Endothelial cell of umbilical vein (primary cell): Measurements from ENCODE around the gene CANT1. TPM values are rescaled to one million over a fixed set of nuclear protein-coding genes. Genes with fewer than 3 reads are reported as not detected.

Experiments used
- BruUV-seq: library from RNA; stranded (reverse); fragments of 400-500 nt; replicated peaks from 2 replicates; lab custom pipeline; 2021; lab: Mats Ljungman, UMichigan
- CTCF ChIA-PET: fragments of 300-600, 350-600 bp; sonication (Branson Sonifier 250); formaldehyde crosslinking; loops from one replicate; lab custom pipeline; 2021; ENCODE audit warnings: antibody characterized with exemption, inconsistent platforms; lab: Charles Lee
- POLR2A ChIA-PET: fragments of 300-600, 350-600 bp; sonication (Branson Sonifier 250); formaldehyde crosslinking; loops from one replicate; lab custom pipeline; 2021; ENCODE audit warnings: antibody characterized with exemption, inconsistent platforms; lab: Charles Lee
- DNase-seq: peaks from one replicate; pipeline ENCODE4 v3.0.0-alpha.2; 2011; ENCODE audit warnings: low read depth, low spot score
- FAIRE-seq: peaks from 2 replicates; lab custom pipeline; 2011; peaks lifted over from hg19 to GRCh38; lab: Jason Lieb, UNC
- H2AFZ ChIP-seq: 2 replicates; pipeline ENCODE4 v1.6.0; 2012; ENCODE audit warnings: low read depth, low read length, control low read depth, inconsistent platforms
- H3K27ac ChIP-seq: 2 replicates; pipeline ENCODE4 v1.5.1; 2011; ENCODE audit warnings: low read depth, mild to moderate bottlenecking, control low read depth, low read length, moderate library complexity; ENCODE audit not compliant: insufficient read depth
- H3K27me3 ChIP-seq, 2 experiments: 2 replicates each; pipeline versions ENCODE4 v1.6.0 to v1.6.1; 2011; ENCODE audit warnings: low read length in 2 of 2, mixed read lengths in 1 of 2; ENCODE audit not compliant: control insufficient read depth in 2 of 2, insufficient read depth in 2 of 2
- H3K36me3 ChIP-seq, 2 experiments: 2 replicates in 1 of 2; 3 replicates in 1 of 2; pipeline ENCODE4 v1.5.1; 2011; ENCODE audit warnings: low read length in 2 of 2, mild to moderate bottlenecking in 1 of 2, moderate library complexity in 1 of 2; ENCODE audit not compliant: control insufficient read depth in 2 of 2, insufficient read depth in 2 of 2; ENCODE audit errors: extremely low read depth in 1 of 2
- H3K4me1 ChIP-seq: 3 replicates; pipeline ENCODE4 v1.5.1; 2011; ENCODE audit warnings: mild to moderate bottlenecking, low read length; ENCODE audit not compliant: control insufficient read depth, insufficient read depth; ENCODE audit errors: extremely low read depth
- H3K4me2 ChIP-seq: 2 replicates; pipeline ENCODE4 v1.6.1; 2011; ENCODE audit warnings: low read length, control low read depth, mixed read lengths; ENCODE audit not compliant: insufficient read depth
- H3K4me3 ChIP-seq, 3 experiments: fragments of 200-600 bp in 1 of 3; sonication (generic), shearing (Covaris generic) in 1 of 3; replicated peaks in 1 of 3; 2 replicates each; pipeline ENCODE4 v1.5.1; 2011 to 2016; ENCODE audit warnings: control low read depth in 3 of 3, low read length in 3 of 3, mild to moderate bottlenecking in 2 of 3, inconsistent platforms in 1 of 3, low read depth in 1 of 3, moderate library complexity in 1 of 3; ENCODE audit not compliant: insufficient read depth in 1 of 3
- H3K79me2 ChIP-seq: 2 replicates; pipeline ENCODE4 v1.6.0; 2012; ENCODE audit warnings: low read length, inconsistent platforms; ENCODE audit not compliant: control insufficient read depth, insufficient read depth
- H3K9ac ChIP-seq: replicated peaks from 2 replicates; pipeline ENCODE3; 2011; ENCODE audit warnings: low read length, control low read depth; ENCODE audit not compliant: insufficient read depth; ENCODE audit errors: extremely low read depth
- H3K9me1 ChIP-seq: replicated peaks from 3 replicates; pipeline ENCODE4 v1.6.0; 2011; ENCODE audit warnings: mild to moderate bottlenecking, low read length; ENCODE audit not compliant: control insufficient read depth, insufficient read depth; ENCODE audit errors: extremely low read depth
- H3K9me3 ChIP-seq: replicated peaks from 2 replicates; pipeline ENCODE4 v1.5.1; 2012; ENCODE audit warnings: low read length, inconsistent platforms; ENCODE audit not compliant: control insufficient read depth, insufficient read depth
- H4K20me1 ChIP-seq: replicated peaks from 2 replicates; pipeline ENCODE3; 2011; ENCODE audit warnings: mild to moderate bottlenecking, low read length; ENCODE audit not compliant: control insufficient read depth, insufficient read depth; ENCODE audit errors: extremely low read depth
- EZH2 ChIP-seq: IDR thresholded peaks from 2 replicates; pipeline ENCODE4 v1.6.1; 2012; ENCODE audit warnings: borderline replicate concordance, low read depth, mild to moderate bottlenecking, moderate library complexity, low read length, inconsistent platforms; ENCODE audit not compliant: severe bottlenecking
- FOS ChIP-seq: IDR thresholded peaks from 2 replicates; pipeline ENCODE4 v1.6.1; 2011; ENCODE audit warnings: mild to moderate bottlenecking, low read length, moderate library complexity, borderline replicate concordance; ENCODE audit not compliant: insufficient read depth
- GATA2 ChIP-seq: IDR thresholded peaks from 2 replicates; pipeline ENCODE4 v1.7.0; 2011; ENCODE audit warnings: low read depth, mild to moderate bottlenecking, moderate library complexity, mixed read lengths, low read length; ENCODE audit not compliant: insufficient read length, insufficient read depth
- JUN ChIP-seq: IDR thresholded peaks from 2 replicates; pipeline ENCODE4 v1.6.1; 2011; ENCODE audit warnings: borderline replicate concordance, low read depth; ENCODE audit not compliant: insufficient read length, insufficient read depth
- MAX ChIP-seq: IDR thresholded peaks from 2 replicates; pipeline ENCODE4 v1.6.1; 2011; ENCODE audit not compliant: insufficient read depth, insufficient read length
- MYC ChIP-seq: IDR thresholded peaks from one replicate; pipeline ENCODE4 v1.6.1; 2011; ENCODE audit warnings: mild to moderate bottlenecking, low read depth, low read length
- POLR2A ChIP-seq: IDR thresholded peaks from 2 replicates; pipeline ENCODE4 v1.6.1; 2012; ENCODE audit warnings: low read depth, mild to moderate bottlenecking, control low read depth, low read length
- POLR2AphosphoS5 ChIP-seq: IDR thresholded peaks from 2 replicates; pipeline ENCODE4 v1.6.1; 2012; ENCODE audit warnings: low read depth, mild to moderate bottlenecking, control low read depth, low read length, moderate library complexity; ENCODE audit not compliant: insufficient read depth
- dilution Hi-C: fragments of 300-500 bp; cut with MboI; formaldehyde crosslinking; loops from one replicate; pipeline ENCODE4 v1.15.0; 2019; ENCODE audit warnings: low sequenced_read_pairs; ENCODE audit not compliant: extremely low pct_ligation_motif_present
- intact Hi-C: fragments of 100-400 bp; cut with micrococcal nuclease; formaldehyde crosslinking; loops from one replicate; pipeline ENCODE4 v1.10.0; 2022
- polyA plus RNA-seq, 4 experiments: library from polyadenylated mRNA; depleted of rRNA in 3 of 4; stranded (reverse) in 3 of 4; unstranded in 1 of 4; fragments of >200 nt; gene quantifications; 2 replicates each; pipeline versions ENCODE4 v1.2.1 to v1.2.3, GENCODE V29; 2011 to 2012; ENCODE audit warnings: missing spikeins in 1 of 4
- total RNA-seq: library from RNA; stranded (reverse); gene quantifications from 2 replicates; pipeline ENCODE4 v1.2.3, GENCODE V29; 2021
- TF ChIP-seq, protein P1 (sequence below), 2 donors: IDR thresholded peaks; 1 replicate in 1 of 2; 2 replicates in 1 of 2; pipeline ENCODE4 v1.5.1; 2011; ENCODE audit warnings: low read length in 2 of 2, mild to moderate bottlenecking in 2 of 2, moderate library complexity in 2 of 2, control low read depth in 1 of 2, inconsistent platforms in 1 of 2, low read depth in 1 of 2; ENCODE audit not compliant: insufficient read depth in 1 of 2; ENCODE audit errors: extremely low read depth in 1 of 2

CANT1 gene
- total and polyA plus RNA-seq, 2 donors (not counting 3 experiments of a cell fraction or from before 2014, with no cell fraction given): 85.0 to 93.6 TPM

DNA sequence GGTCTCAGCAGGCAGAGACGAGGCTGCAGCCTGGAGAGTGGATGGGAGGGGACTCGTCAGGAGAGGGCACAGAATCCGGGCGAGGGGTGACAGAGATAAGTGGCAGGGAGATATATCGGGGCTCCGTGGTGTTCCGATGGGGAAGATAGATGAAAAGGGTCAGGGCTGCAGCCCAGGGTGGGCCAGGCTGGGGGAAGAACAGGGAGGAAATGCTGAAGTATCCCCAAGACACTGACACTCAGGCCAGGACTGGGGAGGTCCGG lies 32.0 kb downstream of the CANT1 start:
- FAIRE-seq: no peak
- POLR2A ChIA-PET: no interaction called here
- TF ChIP-seq JUN (no peak), POLR2A (no peak), EZH2 (no peak), MAX (no peak), POLR2AphosphoS5 (no peak), FOS (no peak), GATA2 (no peak), MYC (no peak)
- TF ChIP-seq, protein P1, sequence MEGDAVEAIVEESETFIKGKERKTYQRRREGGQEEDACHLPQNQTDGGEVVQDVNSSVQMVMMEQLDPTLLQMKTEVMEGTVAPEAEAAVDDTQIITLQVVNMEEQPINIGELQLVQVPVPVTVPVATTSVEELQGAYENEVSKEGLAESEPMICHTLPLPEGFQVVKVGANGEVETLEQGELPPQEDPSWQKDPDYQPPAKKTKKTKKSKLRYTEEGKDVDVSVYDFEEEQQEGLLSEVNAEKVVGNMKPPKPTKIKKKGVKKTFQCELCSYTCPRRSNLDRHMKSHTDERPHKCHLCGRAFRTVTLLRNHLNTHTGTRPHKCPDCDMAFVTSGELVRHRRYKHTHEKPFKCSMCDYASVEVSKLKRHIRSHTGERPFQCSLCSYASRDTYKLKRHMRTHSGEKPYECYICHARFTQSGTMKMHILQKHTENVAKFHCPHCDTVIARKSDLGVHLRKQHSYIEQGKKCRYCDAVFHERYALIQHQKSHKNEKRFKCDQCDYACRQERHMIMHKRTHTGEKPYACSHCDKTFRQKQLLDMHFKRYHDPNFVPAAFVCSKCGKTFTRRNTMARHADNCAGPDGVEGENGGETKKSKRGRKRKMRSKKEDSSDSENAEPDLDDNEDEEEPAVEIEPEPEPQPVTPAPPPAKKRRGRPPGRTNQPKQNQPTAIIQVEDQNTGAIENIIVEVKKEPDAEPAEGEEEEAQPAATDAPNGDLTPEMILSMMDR (IDR thresholded peaks at IDR 0.05; ENCODE audit: extremely low read depth in 1 of 2, insufficient read depth in 1 of 2, low read depth in 1 of 2, low read length in 2 of 2): no peak

More for the DNA sequence above, 32.0 kb downstream of the CANT1 start:
- CTCF ChIA-PET: no interaction called here
- intact Hi-C loops (no loop called here), dilution Hi-C loops (no loop called here)
- BruUV-seq: no TSS peak
- Histone ChIP-seq H3K4me2 (no peak overlapping the region), H3K4me3 (no peak overlapping the region), H3K27me3 (no peaks in the 10 kb centered on the region), H3K4me1 (no peaks in the 10 kb centered on the region), H3K27ac (no peak overlapping the region), H3K9ac (no peak overlapping the region), H3K36me3 (no peaks in the 10 kb centered on the region), H4K20me1 (no peaks in the 10 kb centered on the region), H2AFZ (no peak overlapping the region), H3K9me1 (no peaks in the 10 kb centered on the region), H3K9me3 (no peaks in the 10 kb centered on the region), H3K79me2 (no peaks in the 10 kb centered on the region)
- no peak for DNase-seq
